K562 (cell line): ENCODE measurements around the gene PSPH. TPM values are rescaled to one million over a fixed set of nuclear protein-coding genes. Genes with fewer than 3 reads are reported as not detected.

Source experiments
- E4F1 ChIP-seq: fragments of 250-450 bp; sonication (Bioruptor Pico); IDR thresholded peaks from 2 replicates; pipeline ENCODE4 v1.5.0; 2021; ENCODE audit warnings: mild to moderate bottlenecking, borderline replicate concordance
- NR2C2 ChIP-seq, 2 experiments: fragments of 200-800 bp in 1 of 2; sonication (Bioruptor generic) in 1 of 2; sonication (generic) in 1 of 2; formaldehyde crosslinking in 1 of 2; IDR thresholded peaks; 2 replicates each; pipeline versions ENCODE4 v1.6.1 to v1.8.0; 2016 to 2022; ENCODE audit warnings: mild to moderate bottlenecking in 1 of 2, missing compliant biosample characterization in 1 of 2, missing genetic modification characterization in 1 of 2, missing genetic modification reagents in 1 of 2
- SRSF7 ChIP-seq: fragments of 200-400 bp; formaldehyde crosslinking; optimal IDR thresholded peaks from 2 replicates; pipeline ENCODE3; 2017; ENCODE audit warnings: mild to moderate bottlenecking, low read depth, low read length
- ZNF655 ChIP-seq: fragments of 250-450 bp; sonication (Bioruptor Pico); IDR thresholded peaks from 2 replicates; pipeline ENCODE4 v1.5.0; 2021
- polyA plus RNA-seq, 8 experiments: library from polyadenylated mRNA; depleted of rRNA in 4 of 8; stranded (reverse) in 5 of 8; unstranded in 3 of 8; fragments of >200 nt; fragmentation: Nextera tagmentation in 2 of 8; fragmentation: Illumina TruSeq in 1 of 8; extraction: Ambion mirVana in 2 of 8; extraction: Trizol in 1 of 8; gene quantifications; 2 replicates each; pipeline versions ENCODE4 v1.2.1 to v1.2.3, GENCODE V29; 2011 to 2014; ENCODE audit warnings: inconsistent platforms in 1 of 8, missing spikeins in 1 of 8
- total RNA-seq, 7 experiments: library from RNA; depleted of rRNA in 6 of 7; stranded (reverse); fragments of >200 nt in 6 of 7; fragmentation: Illumina TruSeq in 2 of 7; extraction: Trizol in 2 of 7; gene quantifications; 2 replicates each; pipeline versions ENCODE4 v1.2.1 to v1.2.3, GENCODE V29; 2011 to 2021; ENCODE audit warnings: low replicate concordance in 1 of 7

PSPH gene
- total and polyA plus RNA-seq, 9 of the 15 experiments (the other 6 are each of a cell fraction or from before 2014, with no cell fraction given): 6.3 to 46.8 (median 20.2) TPM

GRCh38 chr7:56063882-56064625 lies 12.8 kb upstream of the PSPH start, which contains the start of gene SUMF2 (continued):
- no peak for TF ChIP-seq E4F1
- TF ChIP-seq ZNF655 (CRISPR knock-in tag): no peak
- TF ChIP-seq SRSF7: no peak
- 0 out of 2 replicates have a peak, but pooled peaks have one; percentile 48 for TF ChIP-seq NR2C2 (CRISPR knock-in tag; IDR thresholded peaks at IDR 0.05)
- TF ChIP-seq NR2C2 (tag; IDR thresholded peaks at IDR 0.05): peak; percentile 68
